ENCODE measurements around the gene VPS13D.

GRCh38 chr1:12508849-12509248 is 279.0 kb downstream of the VPS13D start:
- no peak for TF ChIP-seq POLR2AphosphoS5 (IDR thresholded peaks at IDR 0.05; ENCODE audit: borderline replicate concordance, low read depth, low read length)
- no peak for TF ChIP-seq EZH2 (IDR thresholded peaks at IDR 0.05)

All from SK-N-MC (cell line).